Naive thymus-derived CD4-positive, alpha-beta T cell (primary cell): Measurements from ENCODE around the gene OXCT2. TPM values are rescaled to one million over a fixed set of nuclear protein-coding genes. Genes with fewer than 3 reads are reported as not detected.

Experiments
- ATAC-seq: fragments of 150-1000 bp; cut with Tn5 transposase; 2 replicates; pipeline ENCODE4 v1.10.0; 2021; ENCODE audit warnings: mild to moderate bottlenecking, moderate library complexity
- CTCF ChIA-PET: fragments of 350-600 bp; sonication (Branson Sonifier 250); formaldehyde crosslinking; loops from one replicate; lab custom pipeline; 2021; ENCODE audit warnings: antibody characterized with exemption; lab: Charles Lee
- POLR2A ChIA-PET: fragments of 350-600 bp; sonication (Branson Sonifier 250); formaldehyde crosslinking; loops from one replicate; lab custom pipeline; 2021; ENCODE audit warnings: antibody characterized with exemption, inconsistent platforms; lab: Charles Lee
- DNase-seq, 9 donors: peaks; one replicate each; pipeline versions ENCODE4 v3.0.0 to v3.0.0-alpha.2; 2020 to 2022; ENCODE audit warnings: mixed read lengths in 1 of 9
- H3K27ac ChIP-seq: one replicate; pipeline ENCODE4 v1.7.0; 2013; ENCODE audit warnings: mild to moderate bottlenecking, low read depth, low read length, moderate library complexity
- H3K27me3 ChIP-seq, 2 donors: one replicate each; pipeline ENCODE4 v1.7.0; 2013; ENCODE audit warnings: low read length in 2 of 2, mild to moderate bottlenecking in 2 of 2, moderate library complexity in 2 of 2; ENCODE audit not compliant: control insufficient read depth in 2 of 2, insufficient read depth in 2 of 2
- H3K36me3 ChIP-seq, 3 experiments: 1 replicate in 2 of 3; 2 replicates in 1 of 3; pipeline ENCODE4 v1.7.0; 2013; ENCODE audit warnings: low read length in 3 of 3, mild to moderate bottlenecking in 3 of 3, moderate library complexity in 1 of 3; ENCODE audit not compliant: insufficient read depth in 3 of 3, control insufficient read depth in 2 of 3
- H3K4me1 ChIP-seq, 2 donors: one replicate each; pipeline ENCODE4 v1.7.0; 2013; ENCODE audit warnings: low read length in 2 of 2, mild to moderate bottlenecking in 2 of 2, moderate library complexity in 1 of 2; ENCODE audit not compliant: control insufficient read depth in 2 of 2, insufficient read depth in 2 of 2
- H3K4me3 ChIP-seq: 2 replicates; pipeline ENCODE4 v1.7.0; 2013; ENCODE audit warnings: mild to moderate bottlenecking, low read length
- H3K9me3 ChIP-seq, 3 experiments: 1 replicate in 2 of 3; 2 replicates in 1 of 3; pipeline ENCODE4 v1.7.0; 2013; ENCODE audit warnings: low read length in 3 of 3; ENCODE audit not compliant: control insufficient read depth in 2 of 3
- H3K27ac Mint-ChIP-seq, 9 donors: one replicate each; pipeline ENCODE4 v1.8.0; 2020 to 2022; ENCODE audit warnings: mixed read lengths in 9 of 9, mild to moderate bottlenecking in 8 of 9, moderate library complexity in 5 of 9, inconsistent platforms in 2 of 9
- H3K27me3 Mint-ChIP-seq, 5 donors: one replicate each; pipeline ENCODE4 v1.8.0; 2021 to 2022; ENCODE audit warnings: mixed read lengths in 5 of 5, mild to moderate bottlenecking in 1 of 5
- H3K36me3 Mint-ChIP-seq, 5 donors: one replicate each; pipeline ENCODE4 v1.8.0; 2020 to 2022; ENCODE audit warnings: mixed read lengths in 5 of 5, mild to moderate bottlenecking in 3 of 5, inconsistent platforms in 1 of 5
- H3K4me1 Mint-ChIP-seq, 7 donors: one replicate each; pipeline ENCODE4 v1.8.0; 2020 to 2022; ENCODE audit warnings: mixed read lengths in 7 of 7, mild to moderate bottlenecking in 3 of 7, inconsistent platforms in 1 of 7
- H3K4me3 Mint-ChIP-seq, 10 donors: one replicate each; pipeline ENCODE4 v1.8.0; 2020 to 2022; ENCODE audit warnings: mild to moderate bottlenecking in 10 of 10, mixed read lengths in 10 of 10, moderate library complexity in 6 of 10, inconsistent platforms in 2 of 10
- H3K9me3 Mint-ChIP-seq, 11 donors: one replicate each; pipeline ENCODE4 v1.8.0; 2020 to 2022; ENCODE audit warnings: mixed read lengths in 11 of 11, mild to moderate bottlenecking in 4 of 11, inconsistent platforms in 1 of 11, moderate library complexity in 1 of 11
- intact Hi-C, 2 donors: fragments of 100-400 bp; cut with micrococcal nuclease; formaldehyde crosslinking; loops; one replicate each; pipeline ENCODE4 v1.15.1; 2023
- polyA plus RNA-seq, 2 donors: library from polyadenylated mRNA; unstranded; fragments of 300-500 nt; fragmentation: Illumina TruSeq; gene quantifications; one replicate each; pipeline ENCODE4 v1.2.3, GENCODE V29; 2021
- total RNA-seq, 6 experiments: library from RNA in 5 of 6; stranded (reverse) in 5 of 6; gene quantifications; 1 replicate in 5 of 6; 2 replicates in 1 of 6; pipeline ENCODE4 v1.2.3 and lab custom pipeline; 2021 to 2026

The OXCT2 gene
- total and polyA plus RNA-seq, 7 experiments from 2014 or later: 0.19 to 0.53 (median 0.26) TPM; not detected in 3

DNA sequence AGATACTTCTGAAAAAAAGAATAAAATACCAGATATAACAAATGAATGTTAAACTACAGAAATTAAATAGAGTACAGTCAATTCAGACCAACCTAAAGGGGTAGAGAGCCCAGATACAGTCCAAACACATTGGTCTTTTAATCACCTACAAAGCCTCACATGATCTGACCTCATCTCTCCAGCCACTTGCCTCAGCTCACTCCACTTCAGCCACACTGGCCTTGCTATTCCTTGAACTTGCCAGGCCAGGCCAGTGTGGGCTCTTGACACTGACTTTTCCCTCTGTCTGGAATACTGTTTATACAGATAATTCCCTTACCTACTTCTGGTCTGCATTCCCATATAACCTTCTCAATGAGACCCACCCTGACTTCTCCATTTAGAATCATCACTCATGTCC, 49.5 kb downstream of the OXCT2 start:
- Mint-ChIP-seq H3K4me3 (no peak overlapping the region), H3K4me1 (peaks cover 0 to 3% (median 0%) of the 10 kb centered on the region in 7 donors), H3K27ac (no peak overlapping the region), H3K36me3 (no peaks in the 10 kb centered on the region), H3K9me3 (no peaks in the 10 kb centered on the region), H3K27me3 (peaks cover 25 to 67% (median 41%) of the 10 kb centered on the region in 5 donors)
- CTCF ChIA-PET: interaction anchor here (0.7 to 3.9 kb wide), 4 partner anchors 48 to 116 kb away, joined by 3 to 33 read pairs (median 10); partner anchors contain the start of gene NT5C1A
- ATAC-seq (no peak), DNase-seq (no peak)
- intact Hi-C loops: loop anchor here in 1 of 2 donors (2.0 kb wide), 2 partner anchors 19 to 41 kb away; no protein-coding TSS in a partner anchor
- H3K4me1 ChIP-seq: no peaks in the 10 kb centered on the region
- H3K27me3 ChIP-seq: no peaks in the 10 kb centered on the region
- no peaks in the 10 kb centered on the region for H3K9me3 ChIP-seq
- POLR2A ChIA-PET: interaction anchor here (0.7 kb wide), 1 partner anchor 31 kb away, joined by 3 read pairs; the partner anchor contains the start of gene HPCAL4
- no peak overlapping the region for H3K27ac ChIP-seq
- no peaks in the 10 kb centered on the region for H3K36me3 ChIP-seq
- no peak overlapping the region for H3K4me3 ChIP-seq

DNA sequence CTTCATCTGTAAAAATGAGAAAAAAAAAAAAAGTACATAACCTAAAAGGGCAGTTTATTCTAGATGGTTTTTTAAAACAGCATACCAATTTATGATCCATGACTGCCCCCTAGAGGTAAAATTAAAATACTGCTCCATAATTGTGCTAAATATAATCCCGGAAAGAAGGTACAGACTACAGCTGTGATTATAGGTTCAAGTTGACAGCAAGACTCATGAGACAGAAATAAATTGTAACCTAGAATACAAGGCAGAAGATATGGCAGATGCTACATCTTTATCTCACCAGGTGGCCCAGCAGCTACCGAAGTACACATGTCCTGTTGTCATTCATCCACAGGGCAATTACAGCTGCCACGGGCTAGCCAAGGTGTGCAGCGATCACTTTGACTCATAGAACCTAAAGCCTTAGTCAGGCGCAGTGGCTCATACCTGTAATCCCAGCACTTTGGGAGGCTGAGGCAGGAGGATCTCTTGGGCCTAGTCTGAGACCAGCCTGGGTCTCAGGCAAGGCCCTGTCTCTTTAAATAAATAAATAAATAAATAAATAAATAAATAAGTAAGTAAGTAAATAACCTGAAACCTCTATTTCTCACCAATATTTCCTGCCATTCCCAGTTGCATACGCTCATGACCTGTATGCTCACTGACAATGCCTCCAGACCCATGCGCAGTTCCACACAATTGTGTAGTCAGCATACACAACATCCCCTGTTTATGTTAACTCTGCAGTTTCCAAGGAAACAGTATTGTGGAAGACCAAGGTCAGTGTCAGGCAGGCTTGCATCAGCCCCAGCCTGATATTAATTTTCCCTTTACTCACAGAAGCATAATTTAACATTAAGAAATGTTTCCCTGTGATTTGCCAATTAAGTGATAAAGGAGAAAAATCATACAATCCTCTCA, 50.8 kb downstream of the OXCT2 start:
- Histone ChIP-seq H3K4me3 (no peak overlapping the region), H3K36me3 (no peaks in the 10 kb centered on the region), H3K9me3 (no peaks in the 10 kb centered on the region), H3K4me1 (no peaks in the 10 kb centered on the region), H3K27ac (no peak overlapping the region), H3K27me3 (no peaks in the 10 kb centered on the region)
- ChIA-PET POLR2A (interaction anchor here (0.7 to 1.3 kb wide), 2 partner anchors 48 to 128 kb away, joined by 4 read pairs; partner anchors contain the start of gene NT5C1A), CTCF (interaction anchor here (0.5 to 3.9 kb wide), 11 partner anchors 16 to 251 kb away, joined by 3 to 33 read pairs (median 5); partner anchors contain the start of gene NT5C1A)
- no peaks in the 10 kb centered on the region for H3K9me3 Mint-ChIP-seq
- intact Hi-C loops: loop anchor here (1.0 to 2.0 kb wide), 9 partner anchors 18 to 114 kb away; partner anchors contain the start of genes NT5C1A (in 2 of the 2), HPCAL4 (in 1 of the 2) and PPIE (in 1 of the 2)
- H3K4me1 Mint-ChIP-seq: peaks cover 0 to 3% (median 0%) of the 10 kb centered on the region in 7 donors
- no peak overlapping the region for H3K27ac Mint-ChIP-seq
- H3K27me3 Mint-ChIP-seq: peaks cover 19 to 64% (median 41%) of the 10 kb centered on the region in 5 donors
- no peak overlapping the region for H3K4me3 Mint-ChIP-seq
- ATAC-seq (peak; percentile 87), DNase-seq (peak in 7 of 9 donors; percentile 49 to 75 (median 70))
- H3K36me3 Mint-ChIP-seq: no peaks in the 10 kb centered on the region

Other genes starting within 250 kb of the OXCT2 start
- 100 to 1,000 TPM; 194 to 344 (median 278) TPM for gene PABPC4, start 194.6 kb downstream of the OXCT2 start, total RNA-seq
- 10 to 100 TPM; 39.9 to 41.6 TPM for gene PABPC4, start 194.6 kb downstream of the OXCT2 start, polyA plus RNA-seq
- under 1 TPM in 2 of 5 experiments, not detected in 3; 0.08 to 0.16 TPM for gene HEYL, start 131.7 kb downstream of the OXCT2 start, total RNA-seq
- under 1 TPM in 1 of 2 donors, not detected in 1; 0.18 TPM for gene HEYL, start 131.7 kb downstream of the OXCT2 start, polyA plus RNA-seq
- gene NT5C1A, start 99.2 kb downstream of the OXCT2 start, total RNA-seq: under 1 TPM in 3 of 5 experiments, not detected in 2; 0.37 to 0.92 (median 0.65) TPM
- gene NT5C1A, start 99.2 kb downstream of the OXCT2 start, polyA plus RNA-seq: not detected
- 10 to 100 TPM in 4 of 5 experiments, 1 to 10 TPM in 1; 2.9 to 49.0 (median 18.7) TPM for gene HPCAL4, start 79.9 kb downstream of the OXCT2 start, total RNA-seq
- 1 to 10 TPM; 3.6 to 9.4 TPM for gene HPCAL4, start 79.9 kb downstream of the OXCT2 start, polyA plus RNA-seq
- 10 to 100 TPM; 52.3 to 79.1 (median 61.3) TPM for gene PPIE, start 32.5 kb downstream of the OXCT2 start, total RNA-seq
- gene PPIE, start 32.5 kb downstream of the OXCT2 start, polyA plus RNA-seq: 100 to 1,000 TPM; 104 to 119 TPM
- gene BMP8B, start 17.5 kb upstream of the OXCT2 start, total RNA-seq: 1 to 10 TPM in 1 of 5 experiments, under 1 TPM in 4; 0.16 to 1.4 (median 0.17) TPM
- under 1 TPM; 0.05 to 0.09 TPM for gene BMP8B, start 17.5 kb upstream of the OXCT2 start, polyA plus RNA-seq
- 10 to 100 TPM; 12.4 to 21.7 (median 19.5) TPM for gene TRIT1, start 112.2 kb upstream of the OXCT2 start, total RNA-seq
- 10 to 100 TPM in 1 of 2 donors, 1 to 10 TPM in 1; 8.2 to 14.5 TPM for gene TRIT1, start 112.2 kb upstream of the OXCT2 start, polyA plus RNA-seq
- 1 to 10 TPM in 2 of 5 experiments, under 1 TPM in 2, not detected in 1; 0.30 to 8.1 (median 0.83) TPM for gene MYCL, start 130.6 kb upstream of the OXCT2 start, total RNA-seq
- under 1 TPM in 1 of 2 donors, not detected in 1; 0.05 TPM for gene MYCL, start 130.6 kb upstream of the OXCT2 start, polyA plus RNA-seq
- gene MFSD2A, start 183.8 kb upstream of the OXCT2 start, total RNA-seq: 1 to 10 TPM in 4 of 5 experiments, under 1 TPM in 1; 0.70 to 8.7 (median 4.4) TPM
- under 1 TPM; 0.14 to 0.43 TPM for gene MFSD2A, start 183.8 kb upstream of the OXCT2 start, polyA plus RNA-seq